K562 (cell line): ENCODE results near the gene SCN4A. TPM values are rescaled to one million over a fixed set of nuclear protein-coding genes. Genes with fewer than 3 reads are reported as not detected.

Experiments
- ATAC-seq: fragments of 200-7000 bp; cut with Tn5 transposase; 3 replicates; pipeline ENCODE4 v1.9.1; 2020; ENCODE audit warnings: moderate library complexity
- BruUV-seq: library from RNA; stranded (reverse); fragments of 400-500 nt; replicated peaks from 2 replicates; lab custom pipeline; 2021; lab: Mats Ljungman, UMichigan
- CTCF ChIA-PET: fragments of 300-600 bp; formaldehyde crosslinking; extraction: SDS; loops from one replicate; lab custom pipeline; 2021; ENCODE audit warnings: low intra/inter-chr PET ratio; lab: Yijun Ruan, JAX
- POLR2A ChIA-PET: fragments of 300-600, 350-650 bp; sonication (Branson Sonifier 250); formaldehyde crosslinking; extraction: SDS; loops from one replicate; lab custom pipeline; 2021; ENCODE audit warnings: antibody characterized with exemption, inconsistent platforms; lab: Yijun Ruan, JAX
- DNase-seq, 4 experiments: peaks; one replicate each; pipeline versions ENCODE4 v3.0.0 to v3.0.0-alpha.2; 2011 to 2018; ENCODE audit warnings: low spot score in 3 of 4, mixed read lengths in 3 of 4; ENCODE audit errors: extremely low read depth in 1 of 4
- FAIRE-seq: peaks from 2 replicates; lab custom pipeline; 2011; peaks lifted over from hg19 to GRCh38; lab: Jason Lieb, UNC
- H2AFZ ChIP-seq: 2 replicates; pipeline ENCODE4 v1.6.0; 2011; ENCODE audit warnings: low read depth, low read length, control low read depth, inconsistent platforms
- H3K27ac ChIP-seq: fragments of 200-600 bp; 3 replicates; pipeline ENCODE4 v1.8.0; 2011; ENCODE audit warnings: low read depth, mild to moderate bottlenecking, control low read depth, inconsistent platforms, low read length, moderate library complexity, mixed read lengths; ENCODE audit errors: extremely low read depth
- H3K27me3 ChIP-seq, 2 experiments: fragments of 300-600 bp in 1 of 2; 2 replicates in 1 of 2; 3 replicates in 1 of 2; pipeline versions ENCODE4 v1.6.0 to v1.8.0; 2011; ENCODE audit warnings: inconsistent platforms in 2 of 2, low read length in 2 of 2, mild to moderate bottlenecking in 1 of 2, mixed read lengths in 1 of 2, moderate library complexity in 1 of 2; ENCODE audit not compliant: control insufficient read depth in 2 of 2, insufficient read depth in 2 of 2
- H3K36me3 ChIP-seq: fragments of 300-600 bp; 3 replicates; pipeline ENCODE4 v1.8.0; 2011; ENCODE audit warnings: mild to moderate bottlenecking, low read length, inconsistent platforms; ENCODE audit not compliant: control insufficient read depth, insufficient read depth
- H3K4me1 ChIP-seq, 2 experiments: fragments of 200-600 bp in 1 of 2; replicated peaks in 1 of 2; 2 replicates in 1 of 2; 3 replicates in 1 of 2; pipeline versions ENCODE4 v1.5.1 to v1.8.0; 2011; ENCODE audit warnings: inconsistent platforms in 2 of 2, low read length in 2 of 2, mild to moderate bottlenecking in 1 of 2, mixed read lengths in 1 of 2, moderate library complexity in 1 of 2; ENCODE audit not compliant: control insufficient read depth in 2 of 2, insufficient read depth in 2 of 2
- H3K4me2 ChIP-seq: 2 replicates; pipeline ENCODE4 v1.6.1; 2011; ENCODE audit warnings: low read length, control low read depth, inconsistent platforms, mixed read lengths; ENCODE audit not compliant: insufficient read depth
- H3K4me3 ChIP-seq: fragments of 200-600 bp; sonication (generic), shearing (Covaris generic); 2 replicates; pipeline ENCODE4 v1.5.1; 2016; ENCODE audit warnings: control low read depth, inconsistent platforms
- H3K79me2 ChIP-seq: fragments of 200-600 bp; 3 replicates; pipeline ENCODE4 v1.8.0; 2011; ENCODE audit warnings: low read length, inconsistent platforms; ENCODE audit not compliant: control insufficient read depth, insufficient read depth
- H3K9ac ChIP-seq, 2 experiments: 2 replicates each; pipeline versions ENCODE4 v1.6.0 to v1.6.1; 2011; ENCODE audit warnings: low read depth in 2 of 2, low read length in 2 of 2, control low read depth in 1 of 2, inconsistent platforms in 1 of 2, mild to moderate bottlenecking in 1 of 2, mixed read lengths in 1 of 2; ENCODE audit not compliant: insufficient read depth in 1 of 2
- H3K9me1 ChIP-seq: one replicate; pipeline ENCODE4 v1.6.0; 2011; ENCODE audit warnings: inconsistent platforms, mild to moderate bottlenecking, low read length, moderate library complexity; ENCODE audit not compliant: control insufficient read depth, insufficient read depth
- H3K9me3 ChIP-seq: replicated peaks from 2 replicates; pipeline ENCODE4 v1.5.1; 2011; ENCODE audit warnings: low read depth, low read length, inconsistent platforms; ENCODE audit not compliant: control insufficient read depth, insufficient read depth
- H4K20me1 ChIP-seq: replicated peaks from 2 replicates; pipeline ENCODE4 v1.6.1; 2011; ENCODE audit warnings: low read length, inconsistent platforms, mixed read lengths; ENCODE audit not compliant: control insufficient read depth, insufficient read depth
- CTBP1 ChIP-seq: fragments of 450-650 bp; IDR thresholded peaks from 2 replicates; pipeline ENCODE4 v1.6.1; 2016; ENCODE audit warnings: borderline replicate concordance
- DACH1 ChIP-seq: fragments of 450-650 bp; IDR thresholded peaks from 2 replicates; pipeline ENCODE4 v1.6.1; 2018; ENCODE audit not compliant: partially characterized antibody
- HEY1 ChIP-seq: fragments of 250-450 bp; sonication (Bioruptor Pico); IDR thresholded peaks from 2 replicates; pipeline ENCODE4 v1.5.0; 2020; ENCODE audit warnings: mild to moderate bottlenecking, moderate library complexity, borderline replicate concordance
- KAT7 ChIP-seq: sonication (generic); formaldehyde crosslinking; IDR thresholded peaks from 2 replicates; pipeline ENCODE4 v1.8.0; 2022; ENCODE audit warnings: missing genetic modification reagents, mild to moderate bottlenecking, borderline replicate concordance
- KDM5B ChIP-seq: fragments of 200-600 bp; sonication (generic); IDR thresholded peaks from 2 replicates; pipeline ENCODE4 v1.6.1; 2012; ENCODE audit warnings: low read depth, mild to moderate bottlenecking, moderate library complexity, low read length, control low read depth, inconsistent platforms; ENCODE audit not compliant: insufficient replicate concordance
- NEUROD1 ChIP-seq: fragments of 150-350 bp; IDR thresholded peaks from 2 replicates; pipeline ENCODE4 v1.6.1; 2014; ENCODE audit warnings: borderline replicate concordance, low read length, low read depth; ENCODE audit not compliant: partially characterized antibody
- NR3C1 ChIP-seq: sonication (generic); formaldehyde crosslinking; IDR thresholded peaks from 2 replicates; pipeline ENCODE4 v1.8.1; 2022; ENCODE audit warnings: missing genetic modification reagents
- POLR2G ChIP-seq: fragments of 200-400 bp; formaldehyde crosslinking; IDR thresholded peaks from 2 replicates; pipeline ENCODE4 v1.6.1; 2017; ENCODE audit warnings: low read depth, mild to moderate bottlenecking, antibody characterized with exemption, low read length, moderate library complexity
- PPARD ChIP-seq: fragments of 250-450 bp; sonication (Bioruptor Pico); IDR thresholded peaks from 2 replicates; pipeline ENCODE4 v1.8.0; 2022; ENCODE audit warnings: inconsistent platforms, mild to moderate bottlenecking, moderate library complexity
- RBFOX2 ChIP-seq: fragments of 200-400 bp; formaldehyde crosslinking; IDR thresholded peaks from 2 replicates; pipeline ENCODE4 v1.6.1; 2017; ENCODE audit warnings: low read depth, mild to moderate bottlenecking, low read length, moderate library complexity
- SPI1 ChIP-seq: IDR thresholded peaks from 2 replicates; pipeline ENCODE4 v1.6.1; 2011; ENCODE audit warnings: low read depth, low read length, control low read depth, borderline replicate concordance
- ZC3H4 ChIP-seq: sonication (generic); formaldehyde crosslinking; IDR thresholded peaks from 2 replicates; pipeline ENCODE4 v1.9.0; 2021; ENCODE audit warnings: missing genetic modification reagents, borderline replicate concordance
- ZNF224 ChIP-seq: sonication (generic); formaldehyde crosslinking; IDR thresholded peaks from 2 replicates; pipeline ENCODE4 v1.8.0; 2022; ENCODE audit warnings: mild to moderate bottlenecking, missing genetic modification reagents
- ZNF263 ChIP-seq: sonication (generic); formaldehyde crosslinking; IDR thresholded peaks from 2 replicates; pipeline ENCODE4 v1.8.0; 2022; ENCODE audit warnings: mild to moderate bottlenecking, missing genetic modification reagents, borderline replicate concordance
- ZNF408 ChIP-seq: fragments of 250-450 bp; sonication (Bioruptor Pico); IDR thresholded peaks from 2 replicates; pipeline ENCODE4 v1.4.0; 2020; ENCODE audit warnings: low read depth, mild to moderate bottlenecking, moderate library complexity
- WGBS: fragments of 100-300 bp; shearing (Covaris generic); methylation state at CpG from one replicate; pipeline ENCODE4 v1.1.6; 2016; ENCODE audit warnings: low coverage, mixed read lengths; ENCODE audit not compliant: insufficient coverage; ENCODE audit errors: missing lambda C conversion rate; 5-methylcytosine and 5-hydroxymethylcytosine counted together
- in situ Hi-C: fragments of 300-500 bp; cut with MboI; formaldehyde crosslinking; loops from 4 replicates; pipeline ENCODE4 v1.15.0; 2018; ENCODE audit warnings: inconsistent platforms, mixed read lengths
- intact Hi-C: fragments of 100-400 bp; cut with micrococcal nuclease; formaldehyde crosslinking; loops from 2 replicates; pipeline ENCODE4 v1.14.2; 2022
- polyA plus RNA-seq, 8 experiments: library from polyadenylated mRNA; depleted of rRNA in 4 of 8; stranded (reverse) in 5 of 8; unstranded in 3 of 8; fragments of >200 nt; fragmentation: Nextera tagmentation in 2 of 8; fragmentation: Illumina TruSeq in 1 of 8; extraction: Ambion mirVana in 2 of 8; extraction: Trizol in 1 of 8; gene quantifications; 2 replicates each; pipeline versions ENCODE4 v1.2.1 to v1.2.3, GENCODE V29; 2011 to 2014; ENCODE audit warnings: inconsistent platforms in 1 of 8, missing spikeins in 1 of 8
- total RNA-seq, 7 experiments: library from RNA; depleted of rRNA in 6 of 7; stranded (reverse); fragments of >200 nt in 6 of 7; fragmentation: Illumina TruSeq in 2 of 7; extraction: Trizol in 2 of 7; gene quantifications; 2 replicates each; pipeline versions ENCODE4 v1.2.1 to v1.2.3, GENCODE V29; 2011 to 2021; ENCODE audit warnings: low replicate concordance in 1 of 7
- TF ChIP-seq, protein P1 (sequence below): sonication (generic); formaldehyde crosslinking; IDR thresholded peaks from 2 replicates; pipeline ENCODE4 v1.8.0; 2023; ENCODE audit warnings: mild to moderate bottlenecking, missing genetic modification reagents

SCN4A gene
- total and polyA plus RNA-seq, 9 of the 15 experiments (the other 6 are each of a cell fraction or from before 2014, with no cell fraction given), result 0.29 to 2.6 (median 1.4) TPM

GRCh38 chr17:64004903-64005733, 32.4 kb upstream of the SCN4A start:
- Histone ChIP-seq H3K27ac (peak overlapping the region; percentile 7; the same call in 1 of the 3 replicates), H3K4me1 (peaks cover 19 to 64% of the 10 kb centered on the region in 2 experiments), H3K4me2 (peak overlapping the region; percentile 87), H3K9me3 (no peaks in the 10 kb centered on the region), H3K36me3 (peaks cover 31% of the 10 kb centered on the region), H3K9ac (peak overlapping the region; percentile 83 to 93), H4K20me1 (no peaks in the 10 kb centered on the region), H3K79me2 (peaks cover 22% of the 10 kb centered on the region), H3K27me3 (no peaks in the 10 kb centered on the region), H3K9me1 (no peaks in the 10 kb centered on the region), H3K4me3 (peak overlapping the region; percentile 44), H2AFZ (no peak overlapping the region)
- 74% methylated on average over 17 of the region's 19 CpGs for WGBS
- FAIRE-seq (no peak), ATAC-seq (no peak), DNase-seq (peak in 1 of 4 experiments; percentile 5)
- in situ Hi-C loops, result no loop called here
- TF ChIP-seq HEY1 (CRISPR knock-in tag) (no peak), ZNF263 (CRISPR knock-in tag) (peak; percentile 89), KDM5B (peak; percentile 3), RBFOX2 (peak; percentile 58), POLR2G (peak; percentile 44; the same call in 1 of the 2 replicates), ZC3H4 (CRISPR knock-in tag) (0 out of 2 replicates have a peak, but pooled peaks have one; percentile 31), ZNF408 (CRISPR knock-in tag) (no peak), KAT7 (0 out of 2 replicates have a peak, but pooled peaks have one; percentile 18), SPI1 (no peak), NEUROD1 (no peak), PPARD (CRISPR knock-in tag) (no peak), CTBP1 (no peak), NR3C1 (CRISPR knock-in tag) (no peak), DACH1 (no peak), ZNF224 (no peak)
- TF ChIP-seq, protein P1, sequence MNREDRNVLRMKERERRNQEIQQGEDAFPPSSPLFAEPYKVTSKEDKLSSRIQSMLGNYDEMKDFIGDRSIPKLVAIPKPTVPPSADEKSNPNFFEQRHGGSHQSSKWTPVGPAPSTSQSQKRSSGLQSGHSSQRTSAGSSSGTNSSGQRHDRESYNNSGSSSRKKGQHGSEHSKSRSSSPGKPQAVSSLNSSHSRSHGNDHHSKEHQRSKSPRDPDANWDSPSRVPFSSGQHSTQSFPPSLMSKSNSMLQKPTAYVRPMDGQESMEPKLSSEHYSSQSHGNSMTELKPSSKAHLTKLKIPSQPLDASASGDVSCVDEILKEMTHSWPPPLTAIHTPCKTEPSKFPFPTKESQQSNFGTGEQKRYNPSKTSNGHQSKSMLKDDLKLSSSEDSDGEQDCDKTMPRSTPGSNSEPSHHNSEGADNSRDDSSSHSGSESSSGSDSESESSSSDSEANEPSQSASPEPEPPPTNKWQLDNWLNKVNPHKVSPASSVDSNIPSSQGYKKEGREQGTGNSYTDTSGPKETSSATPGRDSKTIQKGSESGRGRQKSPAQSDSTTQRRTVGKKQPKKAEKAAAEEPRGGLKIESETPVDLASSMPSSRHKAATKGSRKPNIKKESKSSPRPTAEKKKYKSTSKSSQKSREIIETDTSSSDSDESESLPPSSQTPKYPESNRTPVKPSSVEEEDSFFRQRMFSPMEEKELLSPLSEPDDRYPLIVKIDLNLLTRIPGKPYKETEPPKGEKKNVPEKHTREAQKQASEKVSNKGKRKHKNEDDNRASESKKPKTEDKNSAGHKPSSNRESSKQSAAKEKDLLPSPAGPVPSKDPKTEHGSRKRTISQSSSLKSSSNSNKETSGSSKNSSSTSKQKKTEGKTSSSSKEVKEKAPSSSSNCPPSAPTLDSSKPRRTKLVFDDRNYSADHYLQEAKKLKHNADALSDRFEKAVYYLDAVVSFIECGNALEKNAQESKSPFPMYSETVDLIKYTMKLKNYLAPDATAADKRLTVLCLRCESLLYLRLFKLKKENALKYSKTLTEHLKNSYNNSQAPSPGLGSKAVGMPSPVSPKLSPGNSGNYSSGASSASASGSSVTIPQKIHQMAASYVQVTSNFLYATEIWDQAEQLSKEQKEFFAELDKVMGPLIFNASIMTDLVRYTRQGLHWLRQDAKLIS (CRISPR knock-in tag), result 0 out of 2 replicates have a peak, but pooled peaks have one; percentile 25
- POLR2A ChIA-PET, result interaction anchor here (0.5 to 3.6 kb wide), 9 partner anchors 15 to 226 kb away, joined by 3 to 24 read pairs (median 3); no protein-coding TSS in a partner anchor
- no TSS peak for BruUV-seq
- intact Hi-C loops, result no loop called here
- CTCF ChIA-PET, result no interaction called here
